Measurements from ENCODE around the gene CAPNS1.
"Not testable (repeated sequence)": the region's sequence is repeated elsewhere in the genome, so short reads cannot be mapped to it uniquely, and the experiment has no call there.

Gene CAPNS1

GRCh38 chr19:36151144-36152018, 11.5 kb downstream of the CAPNS1 start:
- no peak for DNase-seq

- DNase-seq: no peak
These were observed 12.1 kb downstream of the CAPNS1 start for GRCh38 chr19:36152019-36152351.

- no peak for DNase-seq
These were observed 12.7 kb downstream of the CAPNS1 start, which contains the start of gene COX7A1 for GRCh38 chr19:36152352-36153091. TSS of gene COX7A1 (minus strand) at chr19:36152447. CDS start at chr19:36152407, 40 bp downstream.

GRCh38 chr19:36153126-36153525, 13.3 kb downstream of the CAPNS1 start:
- no peak for DNase-seq

- DNase-seq: no peak
These were observed 21.1 kb downstream of the CAPNS1 start for GRCh38 chr19:36160821-36161596.

GRCh38 chr19:36163813-36164212, 23.9 kb downstream of the CAPNS1 start:
- DNase-seq: no peak

- DNase-seq: peak; percentile 44
These were observed 29.4 kb downstream of the CAPNS1 start for GRCh38 chr19:36169084-36169760.

- DNase-seq: no peak
These were observed 33.0 kb downstream of the CAPNS1 start for GRCh38 chr19:36172852-36173251.

- DNase-seq: not testable (repeated sequence)
These were observed 34.0 kb downstream of the CAPNS1 start for GRCh38 chr19:36173846-36174245.

GRCh38 chr19:36179077-36179476, 39.2 kb downstream of the CAPNS1 start:
- not testable (repeated sequence) for DNase-seq

GRCh38 chr19:36182612-36183244, 42.9 kb downstream of the CAPNS1 start:
- DNase-seq: no peak

- no peak for DNase-seq
These were observed 43.4 kb downstream of the CAPNS1 start for GRCh38 chr19:36183245-36183628.

- DNase-seq: not testable (repeated sequence)
These were observed 46.9 kb downstream of the CAPNS1 start for GRCh38 chr19:36186722-36187121.

GRCh38 chr19:36196249-36196648, 56.4 kb downstream of the CAPNS1 start:
- no peak for DNase-seq

- DNase-seq: no peak
These were observed 58.3 kb downstream of the CAPNS1 start for GRCh38 chr19:36198119-36198518.
